ENCODE data around the gene ZNF573. TPM values are rescaled to one million over a fixed set of nuclear protein-coding genes. Genes with fewer than 3 reads are reported as not detected.
"Not testable (repeated sequence)": the region's sequence is repeated elsewhere in the genome, so short reads cannot be mapped to it uniquely, and the experiment has no call there.

The ZNF573 gene
- total RNA-seq, 1 donor from 2014 or later = 9.7 TPM

DNA sequence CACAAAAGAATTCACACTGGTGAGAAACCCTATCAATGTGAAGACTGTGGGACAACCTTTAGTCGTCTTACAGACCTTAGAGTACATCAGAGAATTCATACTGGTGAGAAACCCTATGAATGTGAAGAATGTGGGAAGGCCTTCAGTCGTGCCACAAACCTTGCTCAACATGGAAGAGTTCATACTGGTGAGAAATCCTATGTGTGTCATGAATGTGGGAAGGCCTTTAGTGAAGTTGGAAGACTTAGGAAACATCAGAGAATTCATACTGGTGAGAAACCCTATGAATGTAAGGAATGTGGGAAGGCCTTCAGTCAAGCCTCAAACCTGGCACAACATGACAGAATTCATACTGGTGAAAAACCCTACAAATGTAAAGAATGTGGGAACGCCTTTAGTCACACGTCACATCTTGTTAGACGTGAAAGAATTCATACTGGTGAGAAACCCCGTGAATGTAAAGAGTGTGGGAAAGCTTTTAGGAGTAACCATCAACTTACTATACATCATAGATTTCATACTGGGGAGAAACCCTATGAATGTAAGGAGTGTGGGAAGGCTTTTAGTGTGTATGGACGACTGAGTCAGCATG lies 24.0 kb upstream of the ZNF573 start:
- intact Hi-C loops (cut with DNase I) = no loop called here
- Histone ChIP-seq H3K27ac (no peak overlapping the region), H3K27me3 (ENCODE audit: low read depth) (no peaks in the 10 kb centered on the region), H3K4me1 (no peaks in the 10 kb centered on the region), H3K36me3 (no peaks in the 10 kb centered on the region), H3K4me3 (no peak overlapping the region), H3K9me3 (peaks cover 93% of the 10 kb centered on the region)
- ATAC-seq (no peak), DNase-seq (no peak)
- TF ChIP-seq, protein P1, sequence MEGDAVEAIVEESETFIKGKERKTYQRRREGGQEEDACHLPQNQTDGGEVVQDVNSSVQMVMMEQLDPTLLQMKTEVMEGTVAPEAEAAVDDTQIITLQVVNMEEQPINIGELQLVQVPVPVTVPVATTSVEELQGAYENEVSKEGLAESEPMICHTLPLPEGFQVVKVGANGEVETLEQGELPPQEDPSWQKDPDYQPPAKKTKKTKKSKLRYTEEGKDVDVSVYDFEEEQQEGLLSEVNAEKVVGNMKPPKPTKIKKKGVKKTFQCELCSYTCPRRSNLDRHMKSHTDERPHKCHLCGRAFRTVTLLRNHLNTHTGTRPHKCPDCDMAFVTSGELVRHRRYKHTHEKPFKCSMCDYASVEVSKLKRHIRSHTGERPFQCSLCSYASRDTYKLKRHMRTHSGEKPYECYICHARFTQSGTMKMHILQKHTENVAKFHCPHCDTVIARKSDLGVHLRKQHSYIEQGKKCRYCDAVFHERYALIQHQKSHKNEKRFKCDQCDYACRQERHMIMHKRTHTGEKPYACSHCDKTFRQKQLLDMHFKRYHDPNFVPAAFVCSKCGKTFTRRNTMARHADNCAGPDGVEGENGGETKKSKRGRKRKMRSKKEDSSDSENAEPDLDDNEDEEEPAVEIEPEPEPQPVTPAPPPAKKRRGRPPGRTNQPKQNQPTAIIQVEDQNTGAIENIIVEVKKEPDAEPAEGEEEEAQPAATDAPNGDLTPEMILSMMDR (IDR thresholded peaks at IDR 0.05) = no peak

DNA sequence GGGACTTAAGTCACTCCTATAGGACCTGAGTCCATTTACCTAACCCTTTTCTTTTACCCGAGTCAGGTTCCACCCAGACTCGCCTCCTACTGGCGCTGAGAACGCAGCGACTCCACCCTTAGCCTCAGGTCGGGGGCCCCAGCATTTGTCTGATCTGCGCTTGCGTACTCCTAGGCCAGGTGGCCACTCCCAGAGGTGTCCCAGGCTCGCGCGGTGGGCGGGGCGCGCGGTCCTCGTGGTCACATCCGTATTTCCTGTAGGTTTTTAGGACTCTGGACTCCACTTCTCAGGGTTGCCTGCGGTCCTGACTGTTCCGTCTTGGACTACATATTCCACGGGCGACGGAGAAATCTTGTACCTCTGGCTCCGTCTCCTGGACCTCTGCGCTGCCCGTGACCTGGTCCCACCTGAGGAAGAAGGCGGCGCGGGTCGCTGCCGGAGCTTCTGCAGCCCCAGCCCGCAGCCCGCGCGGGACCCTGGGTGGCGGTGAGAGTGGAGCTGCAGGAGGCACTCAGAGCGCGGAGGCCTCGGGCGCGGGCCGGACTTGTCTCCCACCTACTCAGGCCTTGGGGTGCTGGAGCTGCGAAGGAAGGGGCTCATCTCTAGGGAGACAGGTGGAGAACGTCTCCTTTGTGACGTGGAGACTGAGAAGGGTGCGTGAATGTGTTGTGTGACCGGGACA lies 11.0 kb upstream of the ZNF573 start:
- Histone ChIP-seq H3K4me1 (no peaks in the 10 kb centered on the region), H3K4me3 (no peak overlapping the region), H3K36me3 (no peaks in the 10 kb centered on the region), H3K27ac (no peak overlapping the region), H3K27me3 (ENCODE audit: low read depth) (no peaks in the 10 kb centered on the region), H3K9me3 (peaks cover 52% of the 10 kb centered on the region)
- TF ChIP-seq, protein P1 (IDR thresholded peaks at IDR 0.05) = no peak
- no peak for ATAC-seq
- intact Hi-C loops (cut with DNase I) = no loop called here
- no peak for DNase-seq

DNA sequence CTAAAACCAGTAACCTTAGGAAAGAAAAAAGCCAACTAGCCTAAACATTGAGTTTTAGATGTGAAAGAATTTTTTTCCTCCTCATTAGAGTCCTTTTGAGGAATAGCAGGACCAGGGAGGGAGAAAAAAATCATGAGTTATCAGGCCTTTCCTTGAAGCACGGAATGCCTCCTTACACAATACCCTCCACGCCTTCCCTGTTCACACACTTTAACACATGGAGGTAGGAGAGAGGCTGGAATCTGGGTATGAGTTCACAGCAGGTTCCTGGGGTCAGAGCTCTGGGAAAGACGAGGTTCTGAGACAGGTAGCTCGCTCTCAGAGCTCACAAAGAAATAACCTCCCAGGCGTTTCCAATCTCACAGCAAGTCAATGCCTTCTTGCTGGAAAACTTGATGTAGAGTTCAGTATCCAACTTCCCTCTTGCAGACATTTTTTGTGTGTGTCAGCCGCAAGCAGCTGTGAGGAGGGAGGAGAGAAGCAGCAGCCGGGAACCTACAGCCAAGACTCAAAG lies 716 bp downstream of the ZNF573 start:
- Histone ChIP-seq H3K36me3 (no peaks in the 10 kb centered on the region), H3K27ac (peak overlapping the region; percentile 88), H3K4me1 (peaks cover 18% of the 10 kb centered on the region), H3K27me3 (ENCODE audit: low read depth) (no peaks in the 10 kb centered on the region), H3K4me3 (peak overlapping the region; percentile 85), H3K9me3 (peaks cover 9% of the 10 kb centered on the region)
- ATAC-seq = peak; percentile 49 to 55
- TF ChIP-seq, protein P1 (IDR thresholded peaks at IDR 0.05) = no peak
- no peak for DNase-seq
- intact Hi-C loops (cut with DNase I) = no loop called here

DNA sequence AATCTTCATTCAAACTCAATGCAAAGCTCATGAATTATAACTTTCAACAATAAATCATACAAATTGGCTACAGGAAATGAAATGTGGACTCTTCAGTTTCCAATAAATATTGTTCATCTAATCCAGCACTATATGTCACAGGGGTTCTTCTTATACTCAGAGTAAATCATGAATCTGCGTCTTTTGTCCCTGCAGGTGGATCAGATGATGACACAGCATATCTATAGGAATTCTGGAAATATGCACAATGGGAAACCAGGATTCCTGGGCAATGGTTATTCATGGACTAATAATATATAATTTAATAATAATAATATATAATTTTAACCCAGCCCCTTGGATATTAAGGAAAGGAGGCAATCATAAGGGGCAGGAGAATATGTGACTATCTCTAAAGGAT lies 8.4 kb downstream of the ZNF573 start:
- no peak overlapping the region for H3K4me3 ChIP-seq
- H3K27ac ChIP-seq = no peak overlapping the region
- H3K36me3 ChIP-seq = peaks cover 55% of the 10 kb centered on the region
- intact Hi-C loops (cut with DNase I) = no loop called here
- no peaks in the 10 kb centered on the region for H3K4me1 ChIP-seq
- H3K9me3 ChIP-seq = no peaks in the 10 kb centered on the region
- TF ChIP-seq, protein P1 (IDR thresholded peaks at IDR 0.05) = no peak
- no peak for ATAC-seq
- DNase-seq = no peak
- H3K27me3 ChIP-seq (ENCODE audit: low read depth) = no peaks in the 10 kb centered on the region

DNA sequence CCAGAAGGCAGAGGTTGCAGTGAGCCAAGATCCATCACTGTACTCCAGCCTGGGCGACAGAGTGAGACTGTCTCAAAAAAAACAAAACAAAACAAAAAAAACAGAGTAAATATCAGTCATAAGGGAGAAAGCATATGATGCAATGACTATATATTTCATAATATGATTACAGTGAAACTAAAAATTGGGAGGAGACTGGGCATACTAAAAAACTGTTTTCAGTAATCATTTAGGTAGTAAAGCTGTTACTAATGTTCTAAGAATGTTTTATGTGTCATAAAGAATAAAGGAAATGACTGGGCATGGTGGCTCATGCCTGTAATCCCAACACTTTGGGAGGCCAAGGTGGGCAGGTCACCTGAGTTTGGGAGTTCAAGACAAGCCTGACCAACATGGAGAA lies 15.9 kb downstream of the ZNF573 start:
- DNase-seq (no peak), ATAC-seq (no peak)
- Histone ChIP-seq H3K9me3 (peaks cover 11% of the 10 kb centered on the region), H3K27ac (no peak overlapping the region), H3K27me3 (ENCODE audit: low read depth) (no peaks in the 10 kb centered on the region), H3K4me3 (no peak overlapping the region), H3K4me1 (no peaks in the 10 kb centered on the region), H3K36me3 (peaks cover 57% of the 10 kb centered on the region)
- TF ChIP-seq, protein P1 (IDR thresholded peaks at IDR 0.05) = no peak
- intact Hi-C loops (cut with DNase I) = no loop called here

DNA sequence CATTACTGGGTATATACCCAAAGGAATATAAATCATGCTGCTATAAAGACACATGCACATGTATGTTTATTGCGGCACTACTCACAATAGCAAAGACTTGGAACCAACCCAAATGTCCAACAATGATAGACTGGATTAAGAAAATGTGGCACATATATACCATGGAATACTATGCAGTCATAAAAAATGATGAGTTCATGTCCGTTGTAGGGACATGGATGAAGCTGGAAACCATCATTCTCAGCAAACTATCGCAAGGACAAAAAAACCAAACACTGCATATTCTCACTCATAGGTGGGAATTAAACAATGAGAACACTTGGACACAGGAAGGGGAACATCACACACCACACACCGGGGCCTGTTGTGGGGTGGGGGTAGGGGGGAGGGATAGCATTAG lies 21.7 kb downstream of the ZNF573 start:
- intact Hi-C loops (cut with DNase I) = not testable (repeated sequence)

More for the DNA sequence above, 21.7 kb downstream of the ZNF573 start:
- not testable (repeated sequence) for DNase-seq; H3K27me3 ChIP-seq (ENCODE audit: low read depth); ATAC-seq; H3K4me1 ChIP-seq; H3K27ac ChIP-seq; H3K4me3 ChIP-seq
- Histone ChIP-seq H3K9me3 (peaks cover 11% of the 10 kb centered on the region), H3K36me3 (peaks cover 36% of the 10 kb centered on the region)

Measured in lower lobe of right lung (tissue), 2 donors.